Measurements from ENCODE around the gene CAND2.

DNA sequence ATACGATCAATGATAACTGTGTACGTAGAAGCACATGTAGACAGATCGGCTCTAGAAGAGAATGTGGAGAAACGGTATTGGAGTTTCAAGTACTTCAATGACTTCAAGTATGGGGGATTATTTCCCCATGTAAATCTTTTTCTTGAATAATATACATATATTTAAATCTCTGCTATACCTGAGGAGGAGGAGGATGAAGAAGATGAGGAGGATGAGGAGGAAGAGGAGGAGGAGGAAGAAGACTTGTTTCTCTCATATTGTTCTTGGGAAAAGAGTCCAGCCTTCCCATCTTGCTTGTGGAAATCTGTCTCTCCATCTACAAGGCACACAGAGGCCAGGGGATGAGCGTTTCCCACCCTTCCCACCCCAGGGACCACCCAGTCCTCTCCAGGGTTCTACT lies 48.0 kb upstream of the CAND2 start:
- TF ChIP-seq ARID3A (IDR thresholded peaks at IDR 0.05; ENCODE audit: borderline replicate concordance, low read depth, low read length) (no peak), TCF7L2 (IDR thresholded peaks at IDR 0.05; ENCODE audit: low read depth, low read length) (no peak), POLR2A (conservative IDR thresholded peaks at IDR 0.05) (no peak), CTCF (IDR thresholded peaks at IDR 0.05 in 2 of 3, conservative IDR thresholded peaks at IDR 0.05 in 1 of 3; ENCODE audit: insufficient read depth in 2 of 3, low read depth in 1 of 3, low read length in 3 of 3) (no peak), ZFX (CRISPR knock-in tag; IDR thresholded peaks at IDR 0.05) (no peak), ZNF282 (CRISPR knock-in tag; IDR thresholded peaks at IDR 0.05) (no peak), KLF16 (IDR thresholded peaks at IDR 0.05) (no peak)
- TF ChIP-seq, protein P1, sequence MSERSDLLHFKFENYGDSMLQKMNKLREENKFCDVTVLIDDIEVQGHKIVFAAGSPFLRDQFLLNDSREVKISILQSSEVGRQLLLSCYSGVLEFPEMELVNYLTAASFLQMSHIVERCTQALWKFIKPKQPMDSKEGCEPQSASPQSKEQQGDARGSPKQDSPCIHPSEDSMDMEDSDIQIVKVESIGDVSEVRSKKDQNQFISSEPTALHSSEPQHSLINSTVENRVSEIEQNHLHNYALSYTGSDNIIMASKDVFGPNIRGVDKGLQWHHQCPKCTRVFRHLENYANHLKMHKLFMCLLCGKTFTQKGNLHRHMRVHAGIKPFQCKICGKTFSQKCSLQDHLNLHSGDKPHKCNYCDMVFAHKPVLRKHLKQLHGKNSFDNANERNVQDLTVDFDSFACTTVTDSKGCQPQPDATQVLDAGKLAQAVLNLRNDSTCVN (CRISPR knock-in tag; IDR thresholded peaks at IDR 0.05), result no peak

Measured in K562 (cell line).